ELF-1 (cell line): ENCODE results near the gene NPM1.
"Not testable (repeated sequence)": the region's sequence is repeated elsewhere in the genome, so short reads cannot be mapped to it uniquely, and the experiment has no call there.

Source experiments
- DNase-seq: peaks from one replicate; pipeline ENCODE4 v3.0.0-alpha.2; 2016; ENCODE audit warnings: low read depth, low spot score

NPM1 gene

GRCh38 chr5:171413153-171413910 lies 25.7 kb downstream of the NPM1 start:
- DNase-seq, result no peak

GRCh38 chr5:171413993-171414392 lies 26.3 kb downstream of the NPM1 start:
- not testable (repeated sequence) for DNase-seq

- DNase-seq, result no peak
These were observed 27.6 kb downstream of the NPM1 start for GRCh38 chr5:171415115-171415730.

- DNase-seq, result no peak
These were observed 28.8 kb downstream of the NPM1 start for GRCh38 chr5:171416160-171417049.

GRCh38 chr5:171418316-171418981 lies 30.8 kb downstream of the NPM1 start:
- DNase-seq, result peak; percentile 97

- DNase-seq, result peak; percentile 92
These were observed 31.5 kb downstream of the NPM1 start, which contains the start of gene FGF18 for GRCh38 chr5:171418982-171419687. TSS of gene FGF18 (plus strand) at chr5:171419647. CDS start at chr5:171420200, 553 bp downstream.

GRCh38 chr5:171419688-171420430 lies 32.2 kb downstream of the NPM1 start:
- DNase-seq, result peak; percentile 52

- DNase-seq, result no peak
These were observed 33.0 kb downstream of the NPM1 start for GRCh38 chr5:171420431-171421241.

- DNase-seq, result peak; percentile 51
These were observed 33.9 kb downstream of the NPM1 start for GRCh38 chr5:171421331-171422262.

- no peak for DNase-seq
These were observed 34.8 kb downstream of the NPM1 start for GRCh38 chr5:171422495-171422894.

GRCh38 chr5:171422902-171423663 lies 35.4 kb downstream of the NPM1 start:
- DNase-seq, result no peak

GRCh38 chr5:171424726-171425125 lies 37.1 kb downstream of the NPM1 start:
- DNase-seq, result peak; percentile 55

- DNase-seq, result no peak
These were observed 38.1 kb downstream of the NPM1 start for GRCh38 chr5:171425596-171426244.

GRCh38 chr5:171426266-171426665 lies 38.6 kb downstream of the NPM1 start:
- DNase-seq, result no peak

- no peak for DNase-seq
These were observed 39.0 kb downstream of the NPM1 start for GRCh38 chr5:171426680-171427079.

- DNase-seq, result no peak
These were observed 39.9 kb downstream of the NPM1 start for GRCh38 chr5:171427318-171428167.
